Lung (tissue), 12 donors: ENCODE results near the gene NAA38. TPM values are rescaled to one million over a fixed set of nuclear protein-coding genes. Genes with fewer than 3 reads are reported as not detected.

Experiments used
- ATAC-seq: fragments of 200-7000 bp; cut with Tn5 transposase; one replicate; pipeline ENCODE4 v1.9.1; 2020; ENCODE audit warnings: moderate number of reproducible peaks; ENCODE audit not compliant: insufficient read depth, low FRiP score
- DNase-seq, 3 donors: peaks; one replicate each; pipeline ENCODE4 v3.0.0-alpha.2; 2013 to 2017
- H3K27ac ChIP-seq, 2 donors: one replicate each; pipeline ENCODE4 v1.5.1; 2013; ENCODE audit warnings: mild to moderate bottlenecking in 2 of 2, moderate library complexity in 2 of 2, control low read depth in 1 of 2, inconsistent platforms in 1 of 2, low read depth in 1 of 2, low read length in 1 of 2
- H3K27me3 ChIP-seq, 3 donors: one replicate each; pipeline ENCODE4 v1.5.1; 2013; ENCODE audit warnings: low read length in 2 of 3; ENCODE audit not compliant: control insufficient read depth in 3 of 3, insufficient read depth in 3 of 3
- H3K36me3 ChIP-seq, 4 donors: one replicate each; pipeline ENCODE4 v1.5.1; 2013; ENCODE audit warnings: low read length in 4 of 4, mild to moderate bottlenecking in 1 of 4, moderate library complexity in 1 of 4; ENCODE audit not compliant: control insufficient read depth in 4 of 4, insufficient read depth in 4 of 4
- H3K4me1 ChIP-seq, 5 donors: one replicate each; pipeline ENCODE4 v1.5.1; 2013; ENCODE audit warnings: low read length in 5 of 5, mild to moderate bottlenecking in 2 of 5, moderate library complexity in 1 of 5; ENCODE audit not compliant: control insufficient read depth in 5 of 5, insufficient read depth in 5 of 5
- H3K4me3 ChIP-seq: one replicate; pipeline ENCODE4 v1.5.1; 2013; ENCODE audit warnings: mild to moderate bottlenecking, control low read depth, moderate library complexity
- H3K9ac ChIP-seq, 2 donors: one replicate each; pipeline ENCODE4 v1.5.1; 2013; ENCODE audit warnings: low read length in 2 of 2, control low read depth in 1 of 2; ENCODE audit not compliant: insufficient read depth in 1 of 2
- H3K9me3 ChIP-seq, 4 donors: one replicate each; pipeline ENCODE4 v1.5.1; 2013; ENCODE audit warnings: low read length in 3 of 4, mild to moderate bottlenecking in 1 of 4, moderate library complexity in 1 of 4; ENCODE audit not compliant: control insufficient read depth in 4 of 4, insufficient read depth in 3 of 4
- CTCF ChIP-seq: IDR thresholded peaks from 2 replicates; pipeline ENCODE4 v1.5.1; 2012; ENCODE audit warnings: mild to moderate bottlenecking; ENCODE audit errors: control extremely low read depth, extremely low read depth
- WGBS, 2 donors: extraction: QIAGEN DNeasy Blood & Tissue Kit; methylation state at CpG; one replicate each; pipeline ENCODE4 v1.1.7; 2013; 5-methylcytosine and 5-hydroxymethylcytosine counted together
- polyA plus RNA-seq, 2 donors: library from polyadenylated mRNA; stranded (reverse); fragments of 200-250 nt; gene quantifications; one replicate each; pipeline ENCODE4 v1.2.1, GENCODE V29; 2013
- total RNA-seq, 2 donors: library from RNA; depleted of rRNA in 1 of 2; stranded (reverse); fragments of >200 nt in 1 of 2; gene quantifications; one replicate each; pipeline ENCODE4 v1.2.1, GENCODE V29; 2014 to 2021
- donor health status: control.
- donor health status: control.
- donor health status: Bipolar disorder and iron deficiency.
- donor health status: healthy.
- donor health status: DM: yes; HTN: yes; CAD: no.

NAA38 gene
- total and polyA plus RNA-seq, 4 donors = 58.2 to 239 (median 102) TPM

GRCh38 chr17:7831233-7831632 is 26.1 kb downstream of the NAA38 start:
- peaks cover 0 to 5% (median 4%) of the 10 kb centered on the region in 3 donors for H3K27me3 ChIP-seq
- no peak overlapping the region for H3K9ac ChIP-seq
- no peaks in the 10 kb centered on the region for H3K9me3 ChIP-seq
- no peak for DNase-seq
- WGBS, 2 donors = 85 to 90% methylated on average over 7 of the region's 7 CpGs
- no peak overlapping the region for H3K27ac ChIP-seq
- no peak for ATAC-seq
- peaks cover 0 to 14% (median 0%) of the 10 kb centered on the region in 5 donors for H3K4me1 ChIP-seq
- no peaks in the 10 kb centered on the region for H3K36me3 ChIP-seq
- no peak for TF ChIP-seq CTCF
- no peak overlapping the region for H3K4me3 ChIP-seq

DNA sequence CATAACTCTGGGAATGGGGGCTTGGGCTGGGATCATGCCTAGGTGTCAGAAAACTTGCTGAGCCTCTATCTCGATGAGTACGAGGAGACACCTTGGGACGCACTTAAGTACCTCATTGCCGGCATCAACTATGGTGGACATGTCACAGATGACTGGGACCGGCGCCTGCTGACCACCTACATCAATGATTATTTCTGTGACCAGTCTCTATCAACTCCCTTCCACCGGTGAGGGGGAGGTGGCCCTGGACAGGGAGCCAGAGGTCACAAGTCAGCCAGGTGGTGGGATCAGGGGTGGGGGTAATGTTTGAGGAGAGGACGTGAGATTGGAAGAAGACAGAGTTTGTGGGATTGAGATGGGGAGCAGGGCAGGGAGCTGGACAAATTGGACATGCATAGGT is 26.7 kb downstream of the NAA38 start:
- Histone ChIP-seq H3K9me3 (no peaks in the 10 kb centered on the region), H3K9ac (no peak overlapping the region), H3K36me3 (no peaks in the 10 kb centered on the region), H3K27me3 (peaks cover 0 to 5% (median 4%) of the 10 kb centered on the region in 3 donors), H3K27ac (no peak overlapping the region), H3K4me1 (peaks cover 0 to 12% (median 0%) of the 10 kb centered on the region in 5 donors), H3K4me3 (no peak overlapping the region)
- no peak for TF ChIP-seq CTCF
- 90 to 95% methylated on average over 8 of the region's 8 CpGs for WGBS, 2 donors
- no peak for DNase-seq
- no peak for ATAC-seq

GRCh38 chr17:7825206-7825990 is 32.0 kb downstream of the NAA38 start:
- H3K27ac ChIP-seq = no peak overlapping the region
- TF ChIP-seq CTCF = no peak
- WGBS, 2 donors = 39 to 63% methylated on average over 12 of the region's 12 CpGs

More at GRCh38 chr17:7825206-7825990, 32.0 kb downstream of the NAA38 start:
- DNase-seq (peak in 2 of 3 donors; percentile 28 to 50), ATAC-seq (no peak)
- Histone ChIP-seq H3K9me3 (no peaks in the 10 kb centered on the region), H3K9ac (no peak overlapping the region), H3K4me1 (peaks cover 0 to 4% (median 0%) of the 10 kb centered on the region in 5 donors), H3K27me3 (peaks cover 0 to 7% (median 4%) of the 10 kb centered on the region in 3 donors), H3K36me3 (no peaks in the 10 kb centered on the region), H3K4me3 (no peak overlapping the region)
